ENCODE measurements around the gene MAD1L1.
"Not testable (repeated sequence)": the region's sequence is repeated elsewhere in the genome, so short reads cannot be mapped to it uniquely, and the experiment has no call there.

Gene MAD1L1

DNA sequence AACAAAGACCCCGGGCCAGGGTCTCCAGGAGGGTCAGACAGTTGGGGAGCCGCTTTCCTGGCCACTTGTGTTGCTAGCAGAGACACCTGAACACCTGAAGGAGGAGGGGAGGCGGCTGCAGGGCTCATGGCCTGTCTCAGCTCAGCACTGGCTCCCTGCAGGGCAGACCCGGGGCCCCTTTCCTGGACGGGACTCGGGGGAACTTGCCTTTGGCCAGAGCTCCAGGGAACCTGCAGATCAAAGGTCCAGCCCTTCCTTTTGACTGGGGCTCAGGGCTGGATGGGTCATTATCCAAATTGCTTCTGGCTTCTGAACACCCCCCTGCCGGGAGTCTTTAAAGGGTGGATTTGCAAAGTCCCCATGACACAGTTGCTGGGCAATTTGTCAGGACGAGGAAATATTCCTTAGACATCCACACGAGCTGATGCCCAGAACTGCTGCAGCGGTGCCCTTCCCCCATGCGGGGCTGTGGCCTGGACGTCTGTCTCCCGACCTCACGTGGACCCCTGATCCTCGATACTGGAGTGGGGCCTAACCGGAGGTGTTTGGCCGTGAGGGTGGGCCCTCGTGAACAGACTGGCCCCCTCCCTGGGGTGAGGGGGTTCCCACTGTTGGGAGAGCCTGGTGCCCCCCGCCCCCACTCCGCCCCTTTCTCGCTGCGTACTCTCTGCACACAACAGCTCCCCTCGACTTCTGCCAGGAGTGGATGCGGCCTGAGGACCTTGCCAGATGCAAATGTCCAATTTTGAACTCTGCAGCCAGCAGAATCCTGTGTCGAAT lies 368.4 kb downstream of the MAD1L1 start:
- DNase-seq (ENCODE audit: low read depth in 2 of 2): no peak

DNA sequence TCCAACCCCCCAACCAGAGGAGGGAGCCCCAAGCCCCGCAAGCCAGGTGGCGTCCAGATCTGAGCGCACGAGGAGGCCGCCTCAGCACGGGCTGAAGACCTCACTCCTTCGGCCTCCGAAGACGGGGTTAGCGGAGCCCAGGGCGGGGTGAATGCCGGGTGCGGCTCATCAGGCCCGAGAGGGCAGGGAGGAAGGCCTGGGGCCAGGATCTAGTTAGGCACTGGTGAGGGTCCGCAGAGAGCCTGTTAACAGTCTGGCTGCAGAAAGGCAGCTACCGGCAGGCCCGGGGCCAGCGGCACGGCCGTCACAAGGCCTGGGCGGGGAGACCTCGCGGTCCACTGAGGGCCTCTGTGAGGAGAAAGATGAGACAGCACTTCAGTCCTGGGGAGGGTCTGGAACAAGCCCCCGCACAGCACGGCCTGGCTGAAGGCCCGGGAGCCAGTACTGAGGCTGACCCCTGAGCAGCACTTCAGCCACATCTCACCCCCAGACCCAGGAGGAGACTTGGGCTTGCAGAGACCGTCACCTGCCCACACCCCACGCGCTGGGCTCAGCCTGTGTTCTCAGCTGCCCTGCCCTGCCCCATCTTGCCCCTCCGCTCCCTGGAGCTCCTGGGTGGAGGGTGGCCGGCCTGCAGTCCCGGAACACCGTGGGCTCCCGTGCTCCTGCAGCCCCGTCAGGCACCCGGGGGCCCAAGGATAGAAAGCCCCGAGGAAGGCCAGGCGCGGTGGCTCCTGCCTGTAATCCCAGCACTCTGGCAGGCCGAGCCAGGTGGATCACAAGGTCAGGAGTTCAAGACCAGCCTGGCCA lies 369.4 kb downstream of the MAD1L1 start:
- no peak for DNase-seq (ENCODE audit: low read depth in 2 of 2)

DNA sequence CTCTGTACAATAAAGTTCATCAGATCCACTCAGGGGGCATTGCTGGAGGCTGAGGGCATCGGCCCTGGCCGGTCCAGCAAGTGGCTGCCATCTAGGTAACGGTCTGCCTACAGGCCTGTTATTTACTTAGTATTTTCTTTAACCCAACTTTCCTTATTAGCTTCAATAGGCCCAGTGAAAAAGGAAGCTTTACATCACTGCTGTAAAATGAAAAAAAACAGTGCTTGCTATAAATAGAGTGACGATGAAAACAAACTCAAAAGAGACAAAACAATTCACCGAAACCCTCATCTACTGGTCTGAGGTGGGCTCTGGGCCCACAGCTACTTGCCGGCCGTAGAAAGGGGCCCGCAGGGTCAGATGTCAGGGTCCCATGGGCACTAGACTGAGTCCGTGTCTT lies 370.2 kb downstream of the MAD1L1 start:
- no peak for DNase-seq (ENCODE audit: low read depth in 2 of 2)

DNA sequence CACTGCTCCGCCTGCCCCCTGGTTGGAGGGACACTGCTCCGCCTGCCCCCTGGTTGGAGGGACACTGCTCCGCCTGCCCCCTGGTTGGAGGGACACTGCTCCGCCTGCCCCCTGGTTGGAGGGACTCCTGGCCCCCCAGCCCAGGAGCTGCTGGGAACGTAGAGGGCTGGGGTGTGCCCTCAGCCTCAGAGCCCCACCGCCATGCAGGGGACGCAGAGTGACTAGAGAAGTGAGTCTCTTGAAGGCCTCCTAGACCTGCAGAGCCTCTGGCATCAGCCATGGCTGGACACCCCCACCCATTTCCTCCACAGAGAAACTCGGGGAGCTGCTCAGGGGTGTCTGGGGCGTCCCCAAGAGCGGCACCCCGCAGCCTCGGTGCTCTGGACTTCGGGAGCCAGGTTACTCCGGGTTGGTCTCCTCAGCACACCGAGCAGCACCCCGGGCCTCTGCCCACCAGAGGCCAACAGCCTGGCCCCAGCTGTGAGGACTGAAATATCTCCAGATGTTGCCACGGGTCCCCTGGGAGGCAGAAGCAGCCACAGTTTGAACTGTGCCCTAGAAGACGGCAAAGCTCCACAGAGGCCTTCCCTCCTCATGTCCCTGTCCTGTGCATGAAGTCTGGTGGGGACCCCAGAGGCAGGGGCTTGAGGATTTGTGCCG lies 370.8 kb downstream of the MAD1L1 start:
- DNase-seq (ENCODE audit: low read depth in 2 of 2): no peak

DNA sequence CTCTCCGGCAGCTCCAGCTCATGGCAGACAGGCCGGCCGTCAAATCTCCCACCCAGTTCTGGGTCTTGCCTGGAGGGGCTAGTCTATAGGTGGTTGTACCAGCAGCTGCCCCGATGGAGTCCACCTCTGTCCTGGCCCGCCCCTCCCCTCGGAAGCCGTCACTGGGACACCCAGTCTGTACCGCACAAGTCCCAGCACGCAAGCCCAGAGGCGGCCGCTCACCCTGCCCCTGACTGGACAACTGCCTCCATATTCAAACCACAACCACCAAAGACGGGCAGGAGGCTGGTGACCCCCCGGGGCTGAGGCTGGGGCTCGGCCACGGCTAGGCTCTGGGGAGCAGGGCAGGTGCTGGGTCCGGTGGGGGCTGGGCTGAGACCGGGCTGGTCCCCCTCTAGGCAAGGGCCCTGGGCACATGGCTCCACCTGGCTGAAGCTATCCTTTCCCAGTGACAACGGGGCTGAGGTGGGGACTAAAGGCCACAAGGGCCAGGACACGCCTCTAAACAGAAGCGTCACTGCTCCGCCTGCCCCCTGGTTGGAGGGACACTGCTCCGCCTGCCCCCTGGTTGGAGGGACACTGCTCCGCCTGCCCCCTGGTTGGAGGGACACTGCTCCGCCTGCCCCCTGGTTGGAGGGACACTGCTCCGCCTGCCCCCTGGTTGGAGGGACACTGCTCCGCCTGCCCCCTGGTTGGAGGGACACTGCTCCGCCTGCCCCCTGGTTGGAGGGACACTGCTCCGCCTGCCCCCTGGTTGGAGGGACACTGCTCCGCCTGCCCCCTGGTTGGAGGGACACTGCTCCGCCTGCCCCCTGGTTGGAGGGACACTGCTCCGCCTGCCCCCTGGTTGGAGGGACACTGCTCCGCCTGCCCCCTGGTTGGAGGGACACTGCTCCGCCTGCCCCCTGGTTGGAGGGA lies 371.6 kb downstream of the MAD1L1 start:
- not testable (repeated sequence) for DNase-seq (ENCODE audit: low read depth in 2 of 2)

DNA sequence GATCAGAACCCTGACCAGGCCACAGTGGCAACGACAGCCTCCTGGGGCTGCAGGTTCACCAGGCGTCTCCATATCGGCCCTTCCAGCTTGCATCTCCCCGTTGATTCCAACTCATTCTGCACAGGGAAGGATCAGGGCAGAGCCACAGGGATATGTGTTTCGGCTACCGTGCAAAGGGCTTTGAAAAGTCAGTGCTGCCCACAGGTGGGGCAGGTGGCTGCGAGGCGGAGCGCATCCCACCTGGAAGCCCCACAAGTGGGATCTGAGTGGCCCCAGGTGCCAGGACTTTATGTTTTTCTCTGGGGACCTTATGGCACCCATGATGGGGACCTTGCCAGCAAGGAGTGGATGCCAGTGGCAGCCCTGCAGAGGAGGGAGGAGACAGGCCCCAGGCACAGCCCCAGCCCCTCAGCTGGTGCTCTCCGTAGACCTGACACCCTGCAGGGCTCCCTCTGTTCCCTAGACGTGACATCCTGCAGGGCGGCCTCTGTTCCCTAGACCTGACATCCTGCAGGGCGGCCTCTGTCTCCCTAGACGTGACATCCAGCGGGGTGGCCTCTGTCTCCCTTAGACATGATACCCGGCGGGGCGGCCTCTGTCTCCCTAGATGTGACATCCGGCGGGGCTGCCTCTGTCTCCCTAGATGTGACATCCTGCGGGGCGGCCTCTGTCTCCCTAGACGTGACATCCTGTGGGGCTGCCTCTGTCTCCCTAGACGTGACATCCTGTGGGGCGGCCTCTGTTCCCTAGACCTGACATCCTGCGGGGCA lies 373.3 kb downstream of the MAD1L1 start:
- no peak for DNase-seq (ENCODE audit: low read depth in 2 of 2)

DNA sequence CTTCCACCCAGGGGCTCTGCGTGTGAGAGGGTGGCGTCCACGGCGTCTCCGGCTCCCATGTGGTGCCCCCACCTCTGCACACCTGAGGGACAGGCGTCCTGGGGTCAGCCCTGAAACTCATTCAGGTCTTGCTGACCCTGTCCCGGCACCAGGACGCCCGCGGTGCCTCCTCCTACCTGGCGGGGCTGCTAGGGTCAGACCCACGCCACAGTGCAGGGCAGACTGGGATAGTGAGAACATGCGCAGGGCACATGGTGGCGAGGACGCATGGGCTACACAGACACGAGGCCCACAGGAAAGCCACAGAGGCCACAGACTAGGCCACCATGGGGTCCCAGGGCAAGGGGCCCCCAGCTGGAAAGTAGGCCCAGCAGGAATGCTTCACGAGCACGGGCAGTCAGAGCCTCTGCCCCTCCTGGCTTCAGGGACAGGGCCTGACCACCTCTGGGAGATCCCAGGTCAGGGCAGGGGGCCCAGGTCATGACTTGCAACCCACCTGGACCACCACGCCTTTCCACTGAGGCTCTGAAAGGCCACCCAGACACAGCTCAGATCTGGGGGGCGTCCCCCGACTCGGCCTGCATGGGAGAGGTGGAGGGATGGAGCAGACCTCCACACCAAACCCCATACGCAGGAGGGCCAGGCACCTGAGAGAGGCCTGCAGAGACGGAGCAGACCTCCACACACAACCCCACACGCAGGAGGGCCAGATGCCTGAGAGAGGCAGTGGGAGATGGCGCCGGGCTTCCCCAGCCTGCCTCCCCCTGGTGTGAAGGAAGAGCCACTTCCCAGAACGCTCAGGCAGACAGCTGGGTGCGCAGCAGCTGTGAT lies 374.1 kb downstream of the MAD1L1 start:
- no peak for DNase-seq (ENCODE audit: low read depth in 2 of 2)

DNA sequence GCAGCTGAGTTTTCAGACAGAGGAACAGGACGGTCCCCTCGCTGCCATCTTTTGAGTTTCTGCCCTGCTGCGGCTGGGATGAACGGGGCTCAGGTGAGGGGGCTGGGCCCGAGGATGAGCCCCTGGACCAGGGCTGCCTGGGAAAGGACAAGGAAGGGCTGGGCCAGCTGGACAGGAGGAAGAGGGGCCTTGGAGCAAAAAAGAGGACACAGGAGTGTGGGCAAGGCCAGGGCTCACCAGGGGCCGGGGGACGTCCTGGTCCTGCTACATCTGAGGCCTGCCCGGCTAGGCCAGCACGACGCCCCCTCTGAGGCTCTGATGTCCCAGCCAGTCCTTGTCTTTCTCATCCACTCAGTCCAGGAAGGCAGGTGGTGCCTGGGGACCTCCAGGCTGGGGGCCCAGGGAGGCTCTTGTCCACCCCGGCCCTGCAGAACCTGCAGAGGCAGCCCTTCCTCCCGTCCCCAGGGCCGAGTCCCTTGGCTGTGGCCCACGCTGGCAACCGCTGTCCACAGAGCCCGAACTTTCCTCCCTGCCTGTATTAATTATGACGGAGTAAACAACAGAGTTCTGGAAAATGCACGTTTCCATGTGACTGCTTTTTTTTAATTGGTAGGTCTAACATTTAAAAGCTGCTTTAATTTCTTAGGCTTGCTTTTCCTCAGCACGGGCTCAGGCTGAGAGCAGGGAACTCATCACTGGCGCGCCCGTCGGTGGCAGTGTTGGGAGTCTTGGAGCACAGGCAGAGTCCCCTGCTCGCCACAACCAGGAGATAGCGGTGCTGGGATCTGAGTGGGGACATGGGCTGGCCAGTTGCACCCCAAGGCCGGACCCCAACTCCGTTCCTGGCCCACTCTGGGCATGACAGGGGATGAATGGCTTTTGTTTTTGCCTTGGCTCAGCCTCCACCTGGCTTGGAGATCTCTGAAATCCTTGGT lies 375.0 kb downstream of the MAD1L1 start:
- no peak for DNase-seq (ENCODE audit: low read depth in 2 of 2)

DNA sequence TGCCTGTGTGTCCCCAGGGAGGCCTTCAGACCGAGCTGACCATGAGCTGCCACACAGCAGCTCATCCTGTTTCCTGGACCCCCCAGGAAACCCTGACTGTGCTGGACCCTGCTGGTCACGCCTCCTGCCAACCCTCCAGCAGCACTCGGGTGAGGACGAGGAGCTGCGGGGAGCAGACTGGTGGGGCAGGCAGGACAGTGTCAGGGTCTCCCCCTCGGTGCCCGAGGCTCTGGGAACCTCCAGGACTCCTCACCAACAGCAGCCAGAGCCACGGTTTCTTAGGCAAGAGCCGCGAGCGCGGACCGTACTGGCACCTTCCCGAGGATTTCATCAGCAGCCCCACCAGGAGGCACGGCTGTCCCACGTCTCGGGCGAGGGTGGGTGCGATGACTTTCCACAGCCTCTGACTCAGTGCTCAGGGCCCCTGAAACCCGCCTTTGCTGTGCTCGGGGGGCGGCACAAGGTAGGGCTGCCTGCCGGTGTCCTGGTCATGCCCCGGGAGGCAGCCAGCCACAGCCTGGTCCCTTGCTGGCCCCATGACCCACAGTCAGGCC lies 375.8 kb downstream of the MAD1L1 start:
- DNase-seq (ENCODE audit: low read depth in 2 of 2): no peak

DNA sequence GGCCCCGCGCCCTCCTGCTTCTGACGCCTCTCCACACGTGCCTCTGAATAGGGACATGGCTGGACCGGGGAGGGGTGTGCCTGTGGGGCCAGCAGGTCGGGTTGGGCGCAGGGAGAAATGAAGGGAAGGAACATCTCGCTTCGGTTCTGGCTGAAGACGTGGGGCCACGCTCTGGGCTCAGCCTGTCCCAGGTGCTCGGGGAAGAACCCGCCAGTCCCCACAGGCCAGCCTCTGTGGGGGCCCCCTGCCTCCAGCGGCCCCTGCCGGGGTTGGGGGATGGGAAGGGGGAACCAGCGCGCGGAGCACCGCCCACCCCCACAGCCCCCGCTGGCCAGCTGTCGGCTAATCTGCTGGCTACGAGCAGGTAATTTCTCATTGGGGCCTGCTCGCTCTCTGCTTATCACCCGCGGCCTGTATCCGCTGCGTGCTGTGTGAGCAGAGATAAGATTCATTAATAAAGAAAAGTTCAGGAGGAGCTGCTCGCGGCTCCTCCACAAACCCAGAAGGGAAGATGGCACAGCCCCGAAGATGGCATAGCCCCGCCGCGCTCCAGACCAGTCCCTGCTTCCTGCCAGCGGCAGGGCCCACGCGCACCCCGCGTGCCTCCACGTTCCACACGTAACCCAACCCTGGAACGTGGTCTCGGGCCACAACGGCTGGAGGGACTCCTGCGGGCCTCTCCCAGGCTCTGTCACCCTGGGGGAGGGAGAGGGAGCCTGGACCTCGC lies 376.4 kb downstream of the MAD1L1 start:
- DNase-seq (ENCODE audit: low read depth in 2 of 2): no peak

DNA sequence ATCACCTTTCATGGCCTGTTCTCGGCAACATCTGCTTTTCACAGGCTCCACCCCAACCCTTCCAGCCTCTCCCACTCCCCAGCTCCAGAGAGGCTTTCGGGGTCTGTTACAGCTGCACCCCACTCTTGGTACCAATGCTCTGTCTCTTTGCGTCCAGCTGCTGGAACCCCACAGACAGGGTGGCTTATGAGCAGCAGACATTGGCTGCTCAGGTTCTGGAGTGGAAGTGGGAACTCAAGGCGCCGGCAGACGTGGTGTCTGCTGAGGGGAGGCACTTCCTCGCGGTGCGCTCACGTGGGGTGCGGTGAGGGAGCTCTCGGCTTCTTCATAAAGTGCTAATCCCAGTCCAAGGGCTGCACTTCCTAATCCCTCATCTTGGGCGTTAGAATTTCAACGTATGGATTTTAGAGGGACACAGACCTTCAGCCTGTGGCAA lies 377.0 kb downstream of the MAD1L1 start:
- DNase-seq (ENCODE audit: low read depth in 2 of 2): no peak

DNA sequence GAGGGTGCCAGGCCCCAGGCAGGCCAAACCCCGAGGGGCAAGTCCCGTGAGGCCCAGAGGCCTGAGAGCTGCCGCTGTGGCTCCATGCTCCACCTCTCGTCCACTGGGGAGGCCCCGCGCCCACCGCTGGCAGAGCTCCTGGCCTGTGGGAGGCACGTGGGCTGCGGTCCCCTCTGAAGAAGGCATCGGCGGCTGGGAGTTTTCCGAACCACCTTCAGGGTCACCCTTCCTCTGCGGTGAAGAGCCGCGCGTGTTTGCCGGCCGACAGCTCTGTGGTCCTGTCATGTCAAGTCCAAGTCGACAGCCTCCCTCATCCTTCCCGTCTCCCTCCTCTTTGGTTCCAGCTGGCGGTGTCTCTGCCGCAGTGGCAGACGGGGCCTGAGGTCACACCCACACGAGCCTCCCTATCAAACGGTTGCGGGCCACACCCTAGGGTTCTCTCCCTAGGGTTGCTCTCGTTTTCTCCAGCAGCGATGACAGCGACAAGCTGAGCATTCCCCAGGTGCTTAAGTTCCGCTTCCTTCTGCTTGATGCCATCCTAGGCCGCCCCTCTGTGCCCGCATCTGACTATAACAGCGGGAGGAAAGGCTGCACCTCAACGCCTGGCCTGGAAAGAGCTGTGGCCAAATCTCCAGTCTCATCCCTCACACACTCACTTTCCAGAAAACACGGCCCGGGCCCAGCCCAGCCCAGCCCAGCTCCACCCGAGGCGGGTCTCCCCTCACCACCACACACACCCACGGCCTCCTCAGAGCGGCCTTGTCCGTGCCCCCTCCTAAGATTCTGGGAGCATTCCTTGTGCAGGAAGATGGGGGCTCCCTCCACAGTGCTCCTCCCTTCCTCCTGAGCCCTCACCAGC lies 377.6 kb downstream of the MAD1L1 start:
- DNase-seq (ENCODE audit: low read depth in 2 of 2): no peak

DNA sequence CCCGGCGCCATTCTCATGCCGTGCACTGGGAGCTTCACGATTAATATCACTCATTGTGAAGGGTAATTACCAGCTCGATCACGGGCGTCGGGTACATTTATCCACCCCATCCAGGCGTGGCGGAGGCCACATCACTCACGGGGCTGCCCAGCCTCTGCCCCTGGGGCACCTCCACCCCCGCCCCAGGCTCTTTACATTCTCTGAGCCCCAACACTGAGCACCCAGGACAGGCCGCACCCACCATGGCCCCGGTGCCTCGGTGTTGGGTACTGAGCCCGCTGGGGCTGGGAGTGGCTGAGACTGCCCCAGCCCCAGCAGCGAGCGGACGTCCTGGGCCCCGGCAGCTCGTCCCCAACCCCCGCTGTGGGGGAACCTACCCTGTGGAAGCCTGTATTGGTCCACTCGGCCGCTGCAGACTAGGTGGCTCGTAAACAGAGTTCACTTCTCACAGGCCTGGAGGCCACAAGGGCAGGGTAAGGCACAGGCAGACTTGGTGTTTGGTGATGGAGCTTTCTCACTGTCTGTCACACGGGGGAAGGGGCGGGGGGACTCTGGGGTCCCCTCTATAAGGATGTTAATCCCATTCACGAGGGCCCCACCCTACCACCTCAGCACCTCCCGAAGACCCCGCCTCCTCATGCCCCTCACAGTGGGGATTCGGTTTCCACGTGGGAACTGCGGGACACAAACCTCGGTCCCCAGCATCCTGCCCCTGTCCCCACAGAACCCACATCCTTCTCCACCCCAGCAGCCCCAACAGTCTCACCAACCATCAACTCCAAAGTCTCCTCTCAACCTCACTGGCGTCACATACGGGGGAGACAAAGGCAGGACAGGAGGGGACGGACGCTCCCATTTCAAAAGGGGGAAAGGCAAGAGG lies 378.5 kb downstream of the MAD1L1 start:
- DNase-seq (ENCODE audit: low read depth in 2 of 2): no peak

DNA sequence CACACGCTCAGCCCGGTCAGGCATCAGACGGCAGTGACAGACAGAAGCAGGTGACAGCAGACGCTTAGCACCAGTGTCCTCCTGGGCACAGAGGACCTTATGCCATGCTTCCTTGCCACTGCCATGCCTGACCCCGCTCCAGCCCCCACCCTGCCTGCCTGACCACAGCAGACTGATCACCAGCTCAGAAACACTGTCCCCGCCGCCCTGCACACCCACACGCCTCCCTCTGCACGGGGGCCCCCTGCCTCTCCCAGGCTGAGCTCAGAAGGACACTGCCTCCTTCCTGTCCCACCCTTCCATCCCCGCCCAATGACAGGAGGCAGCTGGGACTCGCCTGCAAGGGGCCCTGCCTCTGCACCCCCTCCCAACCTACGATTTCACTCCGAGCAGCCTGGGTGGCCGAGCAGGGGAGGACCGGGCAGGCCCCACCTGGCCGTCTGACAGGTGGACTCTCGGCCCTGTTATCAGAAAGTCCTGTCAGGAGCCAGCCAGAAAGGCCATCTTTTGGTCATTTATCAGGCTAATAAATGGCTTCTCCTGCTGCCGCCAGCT lies 379.2 kb downstream of the MAD1L1 start:
- no peak for DNase-seq (ENCODE audit: low read depth in 2 of 2)
